GM12864 (cell line): ENCODE measurements around the gene AGXT.

Experiments used
- DNase-seq: peaks from one replicate; pipeline ENCODE4 v3.0.0-alpha.2; 2011; ENCODE audit warnings: low read depth
- H3K4me3 ChIP-seq: 2 replicates; pipeline ENCODE4 v1.5.1; 2011; ENCODE audit warnings: mild to moderate bottlenecking, low read depth, low read length, control low read depth
- TF ChIP-seq, protein P1 (sequence below): IDR thresholded peaks from 2 replicates; pipeline ENCODE4 v1.5.1; 2011; ENCODE audit warnings: low read depth, mild to moderate bottlenecking, moderate library complexity, low read length, control low read depth, inconsistent platforms; ENCODE audit errors: missing control alignments

AGXT gene

GRCh38 chr2:240898108-240898730 lies 29.6 kb downstream of the AGXT start:
- H3K4me3 ChIP-seq: no peak overlapping the region
- TF ChIP-seq, protein P1, sequence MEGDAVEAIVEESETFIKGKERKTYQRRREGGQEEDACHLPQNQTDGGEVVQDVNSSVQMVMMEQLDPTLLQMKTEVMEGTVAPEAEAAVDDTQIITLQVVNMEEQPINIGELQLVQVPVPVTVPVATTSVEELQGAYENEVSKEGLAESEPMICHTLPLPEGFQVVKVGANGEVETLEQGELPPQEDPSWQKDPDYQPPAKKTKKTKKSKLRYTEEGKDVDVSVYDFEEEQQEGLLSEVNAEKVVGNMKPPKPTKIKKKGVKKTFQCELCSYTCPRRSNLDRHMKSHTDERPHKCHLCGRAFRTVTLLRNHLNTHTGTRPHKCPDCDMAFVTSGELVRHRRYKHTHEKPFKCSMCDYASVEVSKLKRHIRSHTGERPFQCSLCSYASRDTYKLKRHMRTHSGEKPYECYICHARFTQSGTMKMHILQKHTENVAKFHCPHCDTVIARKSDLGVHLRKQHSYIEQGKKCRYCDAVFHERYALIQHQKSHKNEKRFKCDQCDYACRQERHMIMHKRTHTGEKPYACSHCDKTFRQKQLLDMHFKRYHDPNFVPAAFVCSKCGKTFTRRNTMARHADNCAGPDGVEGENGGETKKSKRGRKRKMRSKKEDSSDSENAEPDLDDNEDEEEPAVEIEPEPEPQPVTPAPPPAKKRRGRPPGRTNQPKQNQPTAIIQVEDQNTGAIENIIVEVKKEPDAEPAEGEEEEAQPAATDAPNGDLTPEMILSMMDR: no peak
- DNase-seq: no peak

- DNase-seq: no peak
- no peak overlapping the region for H3K4me3 ChIP-seq
- TF ChIP-seq, protein P1: no peak
These were observed 30.3 kb downstream of the AGXT start for GRCh38 chr2:240898731-240899467.

DNA sequence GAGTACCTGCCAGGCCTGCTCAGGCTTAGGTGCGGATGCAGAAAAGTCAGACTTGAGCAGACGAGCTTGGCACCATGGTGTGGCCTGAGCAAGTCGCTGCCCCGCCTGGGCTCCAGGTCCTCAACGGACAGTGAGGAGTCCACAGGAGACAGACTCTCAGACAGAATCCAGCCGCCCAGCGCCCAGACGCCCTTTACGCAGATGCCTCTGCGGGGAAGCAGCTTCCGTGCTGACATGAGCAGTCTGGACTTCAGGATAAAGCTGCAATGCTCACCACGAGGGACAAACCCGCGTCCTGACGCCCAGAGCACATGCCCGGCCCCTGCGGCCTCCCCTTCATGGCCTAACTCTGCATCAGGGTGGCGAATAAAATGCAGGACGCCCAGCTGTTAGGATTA lies 30.8 kb downstream of the AGXT start:
- TF ChIP-seq, protein P1: no peak
- no peak for DNase-seq
- no peak overlapping the region for H3K4me3 ChIP-seq

DNA sequence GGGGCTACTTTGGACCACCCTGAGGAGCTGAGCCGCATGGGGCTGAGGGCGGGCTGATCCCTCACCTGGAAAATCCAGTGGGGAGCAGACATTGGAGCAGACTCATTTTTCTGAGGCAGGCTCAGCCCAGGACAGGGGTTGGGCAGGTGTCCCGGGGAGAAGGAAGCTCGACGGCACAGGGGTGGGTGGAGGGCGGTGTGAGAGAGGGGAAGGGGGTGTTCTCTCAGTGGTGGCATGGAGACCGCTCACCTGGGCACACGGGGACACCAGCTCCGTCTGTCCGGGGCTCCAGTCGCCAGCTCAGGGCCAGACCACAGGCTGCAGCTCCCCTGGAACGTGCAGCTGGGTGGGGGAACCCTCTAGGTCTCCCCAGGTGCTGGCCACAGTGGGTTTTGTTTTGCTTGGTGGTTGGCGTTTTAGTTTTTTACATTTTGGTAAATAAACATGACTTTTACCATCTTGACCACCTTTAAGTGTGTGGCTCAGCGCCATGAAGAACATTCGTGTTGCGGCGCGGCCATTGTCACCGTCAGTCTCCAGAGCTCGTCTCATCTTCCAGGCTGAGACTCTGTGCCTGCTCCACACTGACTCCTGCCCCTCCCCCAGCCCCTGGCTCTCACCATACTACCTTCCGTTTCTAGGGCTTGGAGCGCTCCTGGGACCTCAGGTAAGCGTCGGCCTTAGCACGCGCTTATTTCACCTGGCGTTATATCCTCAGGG lies 31.7 kb downstream of the AGXT start:
- H3K4me3 ChIP-seq: no peak overlapping the region
- TF ChIP-seq, protein P1: no peak
- DNase-seq: no peak

GRCh38 chr2:240901986-240902614 lies 33.5 kb downstream of the AGXT start:
- TF ChIP-seq, protein P1: no peak
- no peak overlapping the region for H3K4me3 ChIP-seq
- DNase-seq: no peak

DNA sequence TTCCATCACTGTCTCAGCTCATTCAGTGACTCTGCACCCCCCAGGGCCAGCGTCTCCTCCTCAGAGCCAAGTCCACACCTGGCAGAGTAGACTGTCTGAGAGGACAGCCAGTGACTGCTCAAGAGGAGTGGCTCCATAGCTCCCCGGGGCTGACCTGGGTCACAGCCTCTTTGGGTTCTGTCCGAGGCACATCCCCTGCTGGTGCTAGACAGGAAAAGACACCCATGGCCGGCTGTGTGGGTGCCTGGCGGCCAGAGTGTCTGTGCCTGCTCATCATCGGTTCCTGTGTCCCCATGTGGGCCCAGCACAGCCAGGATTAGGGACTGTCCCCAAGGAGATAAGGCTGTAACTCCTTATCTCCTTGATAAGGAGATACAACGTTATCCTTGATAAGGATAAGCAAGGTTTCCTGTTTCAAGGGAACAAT lies 34.0 kb downstream of the AGXT start:
- TF ChIP-seq, protein P1: no peak
- DNase-seq: no peak
- no peak overlapping the region for H3K4me3 ChIP-seq
